Cerebellar nuclear complex (tissue), 1 donor: Measurements from ENCODE around the gene WDR20.

ENCODE experiments used
- DNase-seq, 2 experiments: peaks; one replicate each; lab custom pipeline; 2025; lab: John Stamatoyannopoulos, UW

The WDR20 gene

GRCh38 chr14:102219316-102219715 is 79.6 kb downstream of the WDR20 start:
- no peak for DNase-seq

GRCh38 chr14:102220031-102220430 is 80.3 kb downstream of the WDR20 start:
- DNase-seq, result no peak

GRCh38 chr14:102221026-102221425 is 81.3 kb downstream of the WDR20 start:
- no peak for DNase-seq

- DNase-seq, result no peak
Observed at GRCh38 chr14:102222009-102222575, 82.4 kb downstream of the WDR20 start.

- no peak for DNase-seq
Observed at GRCh38 chr14:102222751-102223150, 83.1 kb downstream of the WDR20 start.

GRCh38 chr14:102223682-102224081 is 84.0 kb downstream of the WDR20 start:
- no peak for DNase-seq

GRCh38 chr14:102225386-102225785 is 85.7 kb downstream of the WDR20 start:
- no peak for DNase-seq

- no peak for DNase-seq
Observed at GRCh38 chr14:102225936-102226335, 86.2 kb downstream of the WDR20 start.

GRCh38 chr14:102226356-102227125 is 86.8 kb downstream of the WDR20 start:
- no peak for DNase-seq

- DNase-seq, result no peak
Observed at GRCh38 chr14:102227184-102227964, 87.7 kb downstream of the WDR20 start.

- DNase-seq, result no peak
Observed at GRCh38 chr14:102229071-102229738, 89.5 kb downstream of the WDR20 start.

GRCh38 chr14:102229739-102230092 is 90.0 kb downstream of the WDR20 start:
- no peak for DNase-seq

- DNase-seq, result no peak
Observed at GRCh38 chr14:102230481-102231210, 90.9 kb downstream of the WDR20 start.

- no peak for DNase-seq
Observed at GRCh38 chr14:102231476-102232347, 92.0 kb downstream of the WDR20 start.

- no peak for DNase-seq
Observed at GRCh38 chr14:102232348-102232625, 92.6 kb downstream of the WDR20 start.

- DNase-seq, result no peak
Observed at GRCh38 chr14:102233081-102233480, 93.4 kb downstream of the WDR20 start.

- DNase-seq, result no peak
Observed at GRCh38 chr14:102234331-102235264, 94.9 kb downstream of the WDR20 start.

- DNase-seq, result no peak
Observed at GRCh38 chr14:102235275-102235897, 95.7 kb downstream of the WDR20 start.

GRCh38 chr14:102236026-102236425 is 96.3 kb downstream of the WDR20 start:
- DNase-seq, result no peak
